HEK293 (cell line): Measurements from ENCODE around the gene HNRNPL.

ENCODE experiments used
- BCL11A ChIP-seq: fragments of 450-650 bp; formaldehyde crosslinking; IDR thresholded peaks from 2 replicates; pipeline ENCODE4 v1.5.1; 2016; ENCODE audit warnings: low read depth, missing biosample characterization, missing genetic modification characterization
- BCL11B ChIP-seq: fragments of 450-650 bp; formaldehyde crosslinking; IDR thresholded peaks from 2 replicates; pipeline ENCODE4 v1.5.1; 2016; ENCODE audit warnings: low read depth, missing biosample characterization, missing genetic modification characterization
- GLI2 ChIP-seq: fragments of 450-650 bp; formaldehyde crosslinking; IDR thresholded peaks from 2 replicates; pipeline ENCODE4; 2017; ENCODE audit warnings: missing biosample characterization, missing genetic modification characterization, low read depth, borderline replicate concordance
- MEIS1 ChIP-seq: sonication (generic); formaldehyde crosslinking; IDR thresholded peaks from 2 replicates; pipeline ENCODE4 v1.8.1; 2022; ENCODE audit warnings: missing genetic modification reagents, mild to moderate bottlenecking, borderline replicate concordance
- MYNN ChIP-seq: fragments of 450-650 bp; formaldehyde crosslinking; IDR thresholded peaks from 2 replicates; pipeline ENCODE4 v1.5.1; 2016; ENCODE audit warnings: missing biosample characterization, missing genetic modification characterization, borderline replicate concordance
- MZF1 ChIP-seq: fragments of 450-650 bp; formaldehyde crosslinking; IDR thresholded peaks from 2 replicates; pipeline ENCODE4 v1.5.1; 2017; ENCODE audit warnings: missing biosample characterization, missing genetic modification characterization, borderline replicate concordance
- OSR2 ChIP-seq: fragments of 450-650 bp; formaldehyde crosslinking; IDR thresholded peaks from 2 replicates; pipeline ENCODE4 v1.5.1; 2016; ENCODE audit warnings: missing biosample characterization, missing genetic modification characterization
- ZBTB8A ChIP-seq: fragments of 450-650 bp; formaldehyde crosslinking; IDR thresholded peaks from 2 replicates; pipeline ENCODE4 v1.5.1; 2016; ENCODE audit warnings: missing biosample characterization, missing genetic modification characterization
- ZEB2 ChIP-seq: fragments of 450-650 bp; formaldehyde crosslinking; IDR thresholded peaks from 2 replicates; pipeline ENCODE4 v1.5.1; 2016; ENCODE audit warnings: missing biosample characterization, missing genetic modification characterization
- ZNF140 ChIP-seq: fragments of 450-650 bp; formaldehyde crosslinking; IDR thresholded peaks from 2 replicates; pipeline ENCODE4 v1.5.1; 2016; ENCODE audit warnings: missing biosample characterization, missing genetic modification characterization
- ZNF175 ChIP-seq: fragments of 450-650 bp; formaldehyde crosslinking; IDR thresholded peaks from 2 replicates; pipeline ENCODE4 v1.5.1; 2016; ENCODE audit warnings: missing biosample characterization, missing genetic modification characterization
- ZNF2 ChIP-seq: fragments of 450-650 bp; formaldehyde crosslinking; IDR thresholded peaks from 2 replicates; pipeline ENCODE4 v1.5.1; 2016; ENCODE audit warnings: missing biosample characterization, missing genetic modification characterization
- ZNF248 ChIP-seq: fragments of 450-650 bp; formaldehyde crosslinking; IDR thresholded peaks from 2 replicates; pipeline ENCODE4 v1.5.1; 2017; ENCODE audit warnings: missing biosample characterization, missing genetic modification characterization
- ZNF324 ChIP-seq: fragments of 450-650 bp; formaldehyde crosslinking; IDR thresholded peaks from 2 replicates; pipeline ENCODE4 v1.5.1; 2016; ENCODE audit warnings: missing biosample characterization, missing genetic modification characterization
- ZNF350 ChIP-seq: fragments of 450-650 bp; formaldehyde crosslinking; IDR thresholded peaks from 2 replicates; pipeline ENCODE4 v1.5.0; 2017; ENCODE audit warnings: missing biosample characterization, mild to moderate bottlenecking, missing genetic modification characterization
- ZNF48 ChIP-seq: fragments of 450-650 bp; formaldehyde crosslinking; IDR thresholded peaks from 2 replicates; pipeline ENCODE4 v1.5.1; 2016; ENCODE audit warnings: missing biosample characterization, missing genetic modification characterization
- ZNF514 ChIP-seq: fragments of 450-650 bp; formaldehyde crosslinking; IDR thresholded peaks from 2 replicates; pipeline ENCODE4 v1.5.1; 2016; ENCODE audit warnings: missing biosample characterization, missing genetic modification characterization
- ZNF544 ChIP-seq: fragments of 450-650 bp; formaldehyde crosslinking; IDR thresholded peaks from 2 replicates; pipeline ENCODE4 v1.5.0; 2017; ENCODE audit warnings: missing biosample characterization, missing genetic modification characterization
- ZNF548 ChIP-seq: fragments of 450-650 bp; formaldehyde crosslinking; IDR thresholded peaks from 2 replicates; pipeline ENCODE4 v1.5.1; 2016; ENCODE audit warnings: missing biosample characterization, missing genetic modification characterization
- ZNF549 ChIP-seq: fragments of 450-650 bp; IDR thresholded peaks from 2 replicates; pipeline ENCODE4 v1.5.1; 2018; ENCODE audit warnings: missing biosample characterization, missing genetic modification characterization, mild to moderate bottlenecking, inconsistent platforms, moderate library complexity
- ZNF654 ChIP-seq: fragments of 450-650 bp; formaldehyde crosslinking; IDR thresholded peaks from 2 replicates; pipeline ENCODE4 v1.5.1; 2016; ENCODE audit warnings: low read depth, missing biosample characterization, missing genetic modification characterization
- ZNF660 ChIP-seq: fragments of 450-650 bp; IDR thresholded peaks from 2 replicates; pipeline ENCODE4 v1.5.1; 2018; ENCODE audit warnings: missing biosample characterization, mild to moderate bottlenecking, missing genetic modification characterization
- ZNF776 ChIP-seq: fragments of 450-650 bp; formaldehyde crosslinking; IDR thresholded peaks from 2 replicates; pipeline ENCODE4 v1.5.0; 2017; ENCODE audit warnings: missing biosample characterization, missing genetic modification characterization, borderline replicate concordance
- ZNF785 ChIP-seq: fragments of 450-650 bp; formaldehyde crosslinking; IDR thresholded peaks from 2 replicates; pipeline ENCODE4 v1.5.1; 2016; ENCODE audit warnings: missing biosample characterization, missing genetic modification characterization
- ZSCAN30 ChIP-seq: fragments of 450-650 bp; IDR thresholded peaks from 2 replicates; pipeline ENCODE4 v1.5.1; 2018; ENCODE audit warnings: missing biosample characterization, mild to moderate bottlenecking, missing genetic modification characterization, moderate library complexity
- TF ChIP-seq, protein P1 (sequence below): fragments of 450-650 bp; formaldehyde crosslinking; IDR thresholded peaks from 2 replicates; pipeline ENCODE4 v1.5.1; 2016; ENCODE audit warnings: missing biosample characterization, missing genetic modification characterization
- TF ChIP-seq, protein P2 (sequence below): fragments of 450-650 bp; formaldehyde crosslinking; IDR thresholded peaks from 2 replicates; pipeline ENCODE4 v1.5.0; 2017; ENCODE audit warnings: missing biosample characterization, missing genetic modification characterization, borderline replicate concordance
- TF ChIP-seq, protein P3 (sequence below): fragments of 450-650 bp; formaldehyde crosslinking; IDR thresholded peaks from 2 replicates; pipeline ENCODE4 v1.5.1; 2016; ENCODE audit warnings: missing biosample characterization, missing genetic modification characterization
- TF ChIP-seq, protein P4 (sequence below): fragments of 450-650 bp; formaldehyde crosslinking; IDR thresholded peaks from 2 replicates; pipeline ENCODE4 v1.5.1; 2016; ENCODE audit warnings: missing biosample characterization, missing genetic modification characterization
- TF ChIP-seq, protein P5 (sequence below): sonication (generic); formaldehyde crosslinking; IDR thresholded peaks from 2 replicates; pipeline ENCODE4 v1.8.1; 2022; ENCODE audit warnings: mild to moderate bottlenecking, moderate library complexity, missing genetic modification reagents
- TF ChIP-seq, protein P6 (sequence below): fragments of 450-650 bp; formaldehyde crosslinking; IDR thresholded peaks from 2 replicates; pipeline ENCODE4 v1.5.1; 2017; ENCODE audit warnings: missing biosample characterization, missing genetic modification characterization

The HNRNPL gene

DNA sequence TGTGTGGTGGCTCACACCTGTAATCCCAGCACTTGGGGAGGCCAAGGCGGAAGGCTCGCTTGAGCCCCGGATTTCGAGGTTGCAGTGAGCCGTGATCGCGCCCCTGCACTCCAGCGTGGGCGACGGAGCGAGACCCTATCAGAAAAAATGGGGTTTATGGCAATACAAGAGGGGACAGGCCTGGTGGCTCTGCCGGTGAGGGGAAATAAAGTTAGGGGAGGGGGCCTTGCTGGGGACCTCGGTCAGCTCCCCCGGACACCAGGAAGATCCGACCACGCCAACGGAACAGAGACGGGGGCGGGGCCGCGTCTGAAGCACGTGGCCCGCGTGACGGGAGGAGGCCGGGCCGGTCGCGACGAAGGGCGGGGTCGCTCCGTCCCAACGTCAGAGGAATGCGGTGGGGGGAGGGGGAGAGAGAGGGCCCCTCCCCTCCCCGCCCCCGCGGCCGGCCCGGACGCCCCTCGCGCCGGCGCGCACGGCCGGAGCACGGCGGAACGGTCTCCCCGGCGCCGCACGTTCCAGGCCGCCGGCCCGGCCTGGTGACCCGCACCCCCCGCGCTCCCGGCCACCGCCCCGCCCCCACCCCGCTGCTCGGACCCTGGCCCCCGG lies 1.9 kb upstream of the HNRNPL start (continued):
- TF ChIP-seq ZEB2 (tag by site-specific recombination) (peak; percentile 94), ZNF48 (tag by site-specific recombination) (no peak), ZNF248 (tag by site-specific recombination) (no peak), ZNF549 (tag by site-specific recombination) (no peak), ZNF544 (tag by site-specific recombination) (no peak), OSR2 (tag by site-specific recombination) (no peak; the same call in 1 of the 2 replicates), ZNF514 (tag by site-specific recombination) (no peak), MYNN (tag by site-specific recombination) (no peak), MEIS1 (CRISPR knock-in tag) (no peak), ZNF140 (tag by site-specific recombination) (no peak), ZNF785 (peak; percentile 74; the same call in 1 of the 2 replicates), ZNF175 (tag by site-specific recombination) (no peak), ZSCAN30 (tag by site-specific recombination) (peak; percentile 88), ZNF350 (no peak), BCL11A (tag by site-specific recombination) (no peak), ZNF660 (tag by site-specific recombination) (peak; percentile 72; the same call in 1 of the 2 replicates), ZNF324 (peak; percentile 88; the same call in 1 of the 2 replicates), ZNF776 (no peak), MZF1 (tag by site-specific recombination) (peak; percentile 14; the same call in 1 of the 2 replicates), BCL11B (tag by site-specific recombination) (peak; percentile 93), ZBTB8A (tag by site-specific recombination) (peak; percentile 45; the same call in 1 of the 2 replicates), ZNF548 (tag by site-specific recombination) (no peak), ZNF654 (no peak), ZNF2 (tag by site-specific recombination) (peak; percentile 84; the same call in 1 of the 2 replicates), GLI2 (tag by site-specific recombination) (no peak)
- TF ChIP-seq, protein P1, sequence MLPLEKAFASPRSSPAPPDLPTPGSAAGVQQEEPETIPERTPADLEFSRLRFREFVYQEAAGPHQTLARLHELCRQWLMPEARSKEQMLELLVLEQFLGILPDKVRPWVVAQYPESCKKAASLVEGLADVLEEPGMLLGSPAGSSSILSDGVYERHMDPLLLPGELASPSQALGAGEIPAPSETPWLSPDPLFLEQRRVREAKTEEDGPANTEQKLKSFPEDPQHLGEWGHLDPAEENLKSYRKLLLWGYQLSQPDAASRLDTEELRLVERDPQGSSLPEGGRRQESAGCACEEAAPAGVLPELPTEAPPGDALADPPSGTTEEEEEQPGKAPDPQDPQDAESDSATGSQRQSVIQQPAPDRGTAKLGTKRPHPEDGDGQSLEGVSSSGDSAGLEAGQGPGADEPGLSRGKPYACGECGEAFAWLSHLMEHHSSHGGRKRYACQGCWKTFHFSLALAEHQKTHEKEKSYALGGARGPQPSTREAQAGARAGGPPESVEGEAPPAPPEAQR: peak; percentile 53; the same call in 1 of the 2 replicates
- TF ChIP-seq, protein P2, sequence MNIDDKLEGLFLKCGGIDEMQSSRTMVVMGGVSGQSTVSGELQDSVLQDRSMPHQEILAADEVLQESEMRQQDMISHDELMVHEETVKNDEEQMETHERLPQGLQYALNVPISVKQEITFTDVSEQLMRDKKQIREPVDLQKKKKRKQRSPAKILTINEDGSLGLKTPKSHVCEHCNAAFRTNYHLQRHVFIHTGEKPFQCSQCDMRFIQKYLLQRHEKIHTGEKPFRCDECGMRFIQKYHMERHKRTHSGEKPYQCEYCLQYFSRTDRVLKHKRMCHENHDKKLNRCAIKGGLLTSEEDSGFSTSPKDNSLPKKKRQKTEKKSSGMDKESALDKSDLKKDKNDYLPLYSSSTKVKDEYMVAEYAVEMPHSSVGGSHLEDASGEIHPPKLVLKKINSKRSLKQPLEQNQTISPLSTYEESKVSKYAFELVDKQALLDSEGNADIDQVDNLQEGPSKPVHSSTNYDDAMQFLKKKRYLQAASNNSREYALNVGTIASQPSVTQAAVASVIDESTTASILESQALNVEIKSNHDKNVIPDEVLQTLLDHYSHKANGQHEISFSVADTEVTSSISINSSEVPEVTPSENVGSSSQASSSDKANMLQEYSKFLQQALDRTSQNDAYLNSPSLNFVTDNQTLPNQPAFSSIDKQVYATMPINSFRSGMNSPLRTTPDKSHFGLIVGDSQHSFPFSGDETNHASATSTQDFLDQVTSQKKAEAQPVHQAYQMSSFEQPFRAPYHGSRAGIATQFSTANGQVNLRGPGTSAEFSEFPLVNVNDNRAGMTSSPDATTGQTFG (tag by site-specific recombination): no peak
- TF ChIP-seq, protein P3, sequence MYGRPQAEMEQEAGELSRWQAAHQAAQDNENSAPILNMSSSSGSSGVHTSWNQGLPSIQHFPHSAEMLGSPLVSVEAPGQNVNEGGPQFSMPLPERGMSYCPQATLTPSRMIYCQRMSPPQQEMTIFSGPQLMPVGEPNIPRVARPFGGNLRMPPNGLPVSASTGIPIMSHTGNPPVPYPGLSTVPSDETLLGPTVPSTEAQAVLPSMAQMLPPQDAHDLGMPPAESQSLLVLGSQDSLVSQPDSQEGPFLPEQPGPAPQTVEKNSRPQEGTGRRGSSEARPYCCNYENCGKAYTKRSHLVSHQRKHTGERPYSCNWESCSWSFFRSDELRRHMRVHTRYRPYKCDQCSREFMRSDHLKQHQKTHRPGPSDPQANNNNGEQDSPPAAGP: peak; percentile 82
- TF ChIP-seq, protein P4, sequence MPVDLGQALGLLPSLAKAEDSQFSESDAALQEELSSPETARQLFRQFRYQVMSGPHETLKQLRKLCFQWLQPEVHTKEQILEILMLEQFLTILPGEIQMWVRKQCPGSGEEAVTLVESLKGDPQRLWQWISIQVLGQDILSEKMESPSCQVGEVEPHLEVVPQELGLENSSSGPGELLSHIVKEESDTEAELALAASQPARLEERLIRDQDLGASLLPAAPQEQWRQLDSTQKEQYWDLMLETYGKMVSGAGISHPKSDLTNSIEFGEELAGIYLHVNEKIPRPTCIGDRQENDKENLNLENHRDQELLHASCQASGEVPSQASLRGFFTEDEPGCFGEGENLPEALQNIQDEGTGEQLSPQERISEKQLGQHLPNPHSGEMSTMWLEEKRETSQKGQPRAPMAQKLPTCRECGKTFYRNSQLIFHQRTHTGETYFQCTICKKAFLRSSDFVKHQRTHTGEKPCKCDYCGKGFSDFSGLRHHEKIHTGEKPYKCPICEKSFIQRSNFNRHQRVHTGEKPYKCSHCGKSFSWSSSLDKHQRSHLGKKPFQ (tag by site-specific recombination): peak; percentile 66; the same call in 1 of the 2 replicates
- TF ChIP-seq, protein P5, sequence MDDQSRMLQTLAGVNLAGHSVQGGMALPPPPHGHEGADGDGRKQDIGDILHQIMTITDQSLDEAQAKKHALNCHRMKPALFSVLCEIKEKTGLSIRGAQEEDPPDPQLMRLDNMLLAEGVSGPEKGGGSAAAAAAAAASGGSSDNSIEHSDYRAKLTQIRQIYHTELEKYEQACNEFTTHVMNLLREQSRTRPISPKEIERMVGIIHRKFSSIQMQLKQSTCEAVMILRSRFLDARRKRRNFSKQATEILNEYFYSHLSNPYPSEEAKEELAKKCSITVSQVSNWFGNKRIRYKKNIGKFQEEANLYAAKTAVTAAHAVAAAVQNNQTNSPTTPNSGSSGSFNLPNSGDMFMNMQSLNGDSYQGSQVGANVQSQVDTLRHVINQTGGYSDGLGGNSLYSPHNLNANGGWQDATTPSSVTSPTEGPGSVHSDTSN (CRISPR knock-in tag): no peak
- TF ChIP-seq, protein P6, sequence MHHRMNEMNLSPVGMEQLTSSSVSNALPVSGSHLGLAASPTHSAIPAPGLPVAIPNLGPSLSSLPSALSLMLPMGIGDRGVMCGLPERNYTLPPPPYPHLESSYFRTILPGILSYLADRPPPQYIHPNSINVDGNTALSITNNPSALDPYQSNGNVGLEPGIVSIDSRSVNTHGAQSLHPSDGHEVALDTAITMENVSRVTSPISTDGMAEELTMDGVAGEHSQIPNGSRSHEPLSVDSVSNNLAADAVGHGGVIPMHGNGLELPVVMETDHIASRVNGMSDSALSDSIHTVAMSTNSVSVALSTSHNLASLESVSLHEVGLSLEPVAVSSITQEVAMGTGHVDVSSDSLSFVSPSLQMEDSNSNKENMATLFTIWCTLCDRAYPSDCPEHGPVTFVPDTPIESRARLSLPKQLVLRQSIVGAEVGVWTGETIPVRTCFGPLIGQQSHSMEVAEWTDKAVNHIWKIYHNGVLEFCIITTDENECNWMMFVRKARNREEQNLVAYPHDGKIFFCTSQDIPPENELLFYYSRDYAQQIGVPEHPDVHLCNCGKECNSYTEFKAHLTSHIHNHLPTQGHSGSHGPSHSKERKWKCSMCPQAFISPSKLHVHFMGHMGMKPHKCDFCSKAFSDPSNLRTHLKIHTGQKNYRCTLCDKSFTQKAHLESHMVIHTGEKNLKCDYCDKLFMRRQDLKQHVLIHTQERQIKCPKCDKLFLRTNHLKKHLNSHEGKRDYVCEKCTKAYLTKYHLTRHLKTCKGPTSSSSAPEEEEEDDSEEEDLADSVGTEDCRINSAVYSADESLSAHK: peak; percentile 38; the same call in 1 of the 2 replicates
